K562 (cell line): ENCODE measurements around the gene SENP7. TPM values are rescaled to one million over a fixed set of nuclear protein-coding genes. Genes with fewer than 3 reads are reported as not detected.

Source experiments
- ATAC-seq: fragments of 200-7000 bp; cut with Tn5 transposase; 3 replicates; pipeline ENCODE4 v1.9.1; 2020; ENCODE audit warnings: moderate library complexity
- BruUV-seq: library from RNA; stranded (reverse); fragments of 400-500 nt; replicated peaks from 2 replicates; lab custom pipeline; 2021; lab: Mats Ljungman, UMichigan
- CTCF ChIA-PET: fragments of 300-600 bp; formaldehyde crosslinking; extraction: SDS; loops from one replicate; lab custom pipeline; 2021; ENCODE audit warnings: low intra/inter-chr PET ratio; lab: Yijun Ruan, JAX
- POLR2A ChIA-PET: fragments of 300-600, 350-650 bp; sonication (Branson Sonifier 250); formaldehyde crosslinking; extraction: SDS; loops from one replicate; lab custom pipeline; 2021; ENCODE audit warnings: antibody characterized with exemption, inconsistent platforms; lab: Yijun Ruan, JAX
- DNase-seq, 4 experiments: peaks; one replicate each; pipeline versions ENCODE4 v3.0.0 to v3.0.0-alpha.2; 2011 to 2018; ENCODE audit warnings: low spot score in 3 of 4, mixed read lengths in 3 of 4; ENCODE audit errors: extremely low read depth in 1 of 4
- FAIRE-seq: peaks from 2 replicates; lab custom pipeline; 2011; peaks lifted over from hg19 to GRCh38; lab: Jason Lieb, UNC
- H2AFZ ChIP-seq: 2 replicates; pipeline ENCODE4 v1.6.0; 2011; ENCODE audit warnings: low read depth, low read length, control low read depth, inconsistent platforms
- H3K27ac ChIP-seq: fragments of 200-600 bp; 3 replicates; pipeline ENCODE4 v1.8.0; 2011; ENCODE audit warnings: low read depth, mild to moderate bottlenecking, control low read depth, inconsistent platforms, low read length, moderate library complexity, mixed read lengths; ENCODE audit errors: extremely low read depth
- H3K27me3 ChIP-seq, 2 experiments: fragments of 300-600 bp in 1 of 2; 2 replicates in 1 of 2; 3 replicates in 1 of 2; pipeline versions ENCODE4 v1.6.0 to v1.8.0; 2011; ENCODE audit warnings: inconsistent platforms in 2 of 2, low read length in 2 of 2, mild to moderate bottlenecking in 1 of 2, mixed read lengths in 1 of 2, moderate library complexity in 1 of 2; ENCODE audit not compliant: control insufficient read depth in 2 of 2, insufficient read depth in 2 of 2
- H3K36me3 ChIP-seq: fragments of 300-600 bp; 3 replicates; pipeline ENCODE4 v1.8.0; 2011; ENCODE audit warnings: mild to moderate bottlenecking, low read length, inconsistent platforms; ENCODE audit not compliant: control insufficient read depth, insufficient read depth
- H3K4me1 ChIP-seq, 2 experiments: fragments of 200-600 bp in 1 of 2; replicated peaks in 1 of 2; 2 replicates in 1 of 2; 3 replicates in 1 of 2; pipeline versions ENCODE4 v1.5.1 to v1.8.0; 2011; ENCODE audit warnings: inconsistent platforms in 2 of 2, low read length in 2 of 2, mild to moderate bottlenecking in 1 of 2, mixed read lengths in 1 of 2, moderate library complexity in 1 of 2; ENCODE audit not compliant: control insufficient read depth in 2 of 2, insufficient read depth in 2 of 2
- H3K4me2 ChIP-seq: 2 replicates; pipeline ENCODE4 v1.6.1; 2011; ENCODE audit warnings: low read length, control low read depth, inconsistent platforms, mixed read lengths; ENCODE audit not compliant: insufficient read depth
- H3K4me3 ChIP-seq: fragments of 200-600 bp; sonication (generic), shearing (Covaris generic); 2 replicates; pipeline ENCODE4 v1.5.1; 2016; ENCODE audit warnings: control low read depth, inconsistent platforms
- H3K79me2 ChIP-seq: fragments of 200-600 bp; 3 replicates; pipeline ENCODE4 v1.8.0; 2011; ENCODE audit warnings: low read length, inconsistent platforms; ENCODE audit not compliant: control insufficient read depth, insufficient read depth
- H3K9ac ChIP-seq, 2 experiments: 2 replicates each; pipeline versions ENCODE4 v1.6.0 to v1.6.1; 2011; ENCODE audit warnings: low read depth in 2 of 2, low read length in 2 of 2, control low read depth in 1 of 2, inconsistent platforms in 1 of 2, mild to moderate bottlenecking in 1 of 2, mixed read lengths in 1 of 2; ENCODE audit not compliant: insufficient read depth in 1 of 2
- H3K9me1 ChIP-seq: one replicate; pipeline ENCODE4 v1.6.0; 2011; ENCODE audit warnings: inconsistent platforms, mild to moderate bottlenecking, low read length, moderate library complexity; ENCODE audit not compliant: control insufficient read depth, insufficient read depth
- H3K9me3 ChIP-seq: replicated peaks from 2 replicates; pipeline ENCODE4 v1.5.1; 2011; ENCODE audit warnings: low read depth, low read length, inconsistent platforms; ENCODE audit not compliant: control insufficient read depth, insufficient read depth
- H4K20me1 ChIP-seq: replicated peaks from 2 replicates; pipeline ENCODE4 v1.6.1; 2011; ENCODE audit warnings: low read length, inconsistent platforms, mixed read lengths; ENCODE audit not compliant: control insufficient read depth, insufficient read depth
- ASH1L ChIP-seq: fragments of 450-650 bp; IDR thresholded peaks from 2 replicates; pipeline ENCODE4 v1.6.1; 2018; ENCODE audit warnings: borderline replicate concordance, mild to moderate bottlenecking, low read depth; ENCODE audit not compliant: partially characterized antibody
- ATF2 ChIP-seq: sonication (generic); formaldehyde crosslinking; IDR thresholded peaks from 2 replicates; pipeline ENCODE4 v1.8.1; 2022; ENCODE audit warnings: missing genetic modification reagents
- COPS2 ChIP-seq: fragments of 450-650 bp; conservative IDR thresholded peaks from 2 replicates; pipeline ENCODE4 v1.6.1; 2016; ENCODE audit warnings: mild to moderate bottlenecking, moderate library complexity
- CTCF ChIP-seq, 3 experiments: IDR thresholded peaks in 2 of 3; conservative IDR thresholded peaks in 1 of 3; 2 replicates each; pipeline ENCODE4 v1.5.1; 2011 to 2012; ENCODE audit warnings: low read length in 3 of 3, mild to moderate bottlenecking in 3 of 3, control low read depth in 2 of 3, improper control_type of control experiment in 1 of 3, inconsistent platforms in 1 of 3, low read depth in 1 of 3, mixed read lengths in 1 of 3, moderate library complexity in 1 of 3; ENCODE audit not compliant: insufficient read depth in 2 of 3
- GTF2A2 ChIP-seq: IDR thresholded peaks from 2 replicates; pipeline ENCODE4 v1.6.1; 2016; ENCODE audit warnings: mild to moderate bottlenecking, missing genetic modification characterization, missing compliant biosample characterization
- HDAC1 ChIP-seq, 2 experiments: fragments of 450-650 bp; IDR thresholded peaks; 2 replicates each; pipeline ENCODE4 v1.6.1; 2016 to 2017; ENCODE audit warnings: inconsistent platforms in 1 of 2, mild to moderate bottlenecking in 1 of 2, moderate library complexity in 1 of 2
- MCM3 ChIP-seq: fragments of 450-650 bp; IDR thresholded peaks from 2 replicates; pipeline ENCODE4 v1.6.1; 2016
- PHTF2 ChIP-seq: fragments of 250-450 bp; sonication (Bioruptor Pico); IDR thresholded peaks from 2 replicates; pipeline ENCODE4 v1.5.0; 2021; ENCODE audit warnings: mild to moderate bottlenecking
- THAP12 ChIP-seq: fragments of 250-450 bp; sonication (Bioruptor Pico); IDR thresholded peaks from 2 replicates; pipeline ENCODE4 v1.9.0; 2021; ENCODE audit warnings: mild to moderate bottlenecking, inconsistent platforms
- ZNF121 ChIP-seq: sonication (generic); formaldehyde crosslinking; conservative IDR thresholded peaks from 2 replicates; pipeline ENCODE4 v1.8.0; 2022; ENCODE audit warnings: missing genetic modification reagents
- ZNF263 ChIP-seq: sonication (generic); formaldehyde crosslinking; IDR thresholded peaks from 2 replicates; pipeline ENCODE4 v1.8.0; 2022; ENCODE audit warnings: mild to moderate bottlenecking, missing genetic modification reagents, borderline replicate concordance
- ZNF274 ChIP-seq: IDR thresholded peaks from 2 replicates; pipeline ENCODE4 v1.6.1; 2011; ENCODE audit warnings: low read depth, mild to moderate bottlenecking, low read length, moderate library complexity, borderline replicate concordance
- WGBS: fragments of 100-300 bp; shearing (Covaris generic); methylation state at CpG from one replicate; pipeline ENCODE4 v1.1.6; 2016; ENCODE audit warnings: low coverage, mixed read lengths; ENCODE audit not compliant: insufficient coverage; ENCODE audit errors: missing lambda C conversion rate; 5-methylcytosine and 5-hydroxymethylcytosine counted together
- in situ Hi-C: fragments of 300-500 bp; cut with MboI; formaldehyde crosslinking; loops from 4 replicates; pipeline ENCODE4 v1.15.0; 2018; ENCODE audit warnings: inconsistent platforms, mixed read lengths
- intact Hi-C: fragments of 100-400 bp; cut with micrococcal nuclease; formaldehyde crosslinking; loops from 2 replicates; pipeline ENCODE4 v1.14.2; 2022
- polyA plus RNA-seq, 8 experiments: library from polyadenylated mRNA; depleted of rRNA in 4 of 8; stranded (reverse) in 5 of 8; unstranded in 3 of 8; fragments of >200 nt; fragmentation: Nextera tagmentation in 2 of 8; fragmentation: Illumina TruSeq in 1 of 8; extraction: Ambion mirVana in 2 of 8; extraction: Trizol in 1 of 8; gene quantifications; 2 replicates each; pipeline versions ENCODE4 v1.2.1 to v1.2.3, GENCODE V29; 2011 to 2014; ENCODE audit warnings: inconsistent platforms in 1 of 8, missing spikeins in 1 of 8
- total RNA-seq, 7 experiments: library from RNA; depleted of rRNA in 6 of 7; stranded (reverse); fragments of >200 nt in 6 of 7; fragmentation: Illumina TruSeq in 2 of 7; extraction: Trizol in 2 of 7; gene quantifications; 2 replicates each; pipeline versions ENCODE4 v1.2.1 to v1.2.3, GENCODE V29; 2011 to 2021; ENCODE audit warnings: low replicate concordance in 1 of 7
- TF ChIP-seq, protein P1 (sequence below): IDR thresholded peaks from 3 replicates; pipeline ENCODE4 v1.6.1; 2011; ENCODE audit warnings: borderline replicate concordance, mild to moderate bottlenecking; ENCODE audit not compliant: insufficient read length, insufficient read depth

SENP7 gene
- total and polyA plus RNA-seq, 9 of the 15 experiments (the other 6 are each of a cell fraction or from before 2014, with no cell fraction given): 4.1 to 21.9 (median 10.7) TPM

DNA sequence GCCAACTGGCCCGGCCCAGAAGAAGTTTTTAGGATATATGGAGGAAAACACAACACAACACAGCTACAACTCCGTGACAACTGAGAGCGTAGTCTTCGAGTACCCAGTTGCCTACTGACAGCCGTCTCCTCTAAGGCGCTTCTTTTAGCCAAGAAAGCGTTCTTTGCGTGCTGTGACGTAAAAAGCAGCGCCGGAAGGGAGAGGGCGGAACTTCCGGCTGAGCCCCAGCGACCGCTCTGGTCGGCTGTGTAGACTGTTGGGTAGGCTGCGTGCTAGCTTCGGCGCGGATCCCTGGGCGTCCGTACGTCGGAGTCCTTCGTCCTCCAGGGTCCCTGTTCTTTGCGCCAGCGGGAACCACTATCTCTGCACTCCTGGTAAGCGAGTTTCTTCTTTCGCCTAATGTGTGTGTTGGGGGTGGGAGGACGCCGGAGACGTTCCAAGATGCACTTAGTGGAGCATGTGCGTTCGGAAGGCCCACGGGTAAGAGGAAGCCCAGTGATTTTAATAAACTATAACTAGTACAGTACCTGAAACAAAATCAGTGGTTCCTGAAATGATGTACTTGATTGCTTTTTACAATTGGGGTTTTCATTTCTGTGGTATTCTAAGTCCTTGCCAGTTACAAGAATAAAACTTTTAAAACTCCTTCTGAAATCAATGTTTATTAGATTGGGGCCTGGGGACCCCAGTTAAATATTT, 48.8 kb upstream of the SENP7 start, which contains the start of gene TRMT10C (continued):
- TF ChIP-seq ZNF121 (peak; percentile 22; the same call in 1 of the 2 replicates), PHTF2 (no peak), HDAC1 (IDR thresholded peaks at IDR 0.05) (peak in 1 of 2 experiments; percentile 84; a peak in 2 of 4 replicates), ATF2 (CRISPR knock-in tag) (no peak), CTCF (IDR thresholded peaks at IDR 0.05 in 2 of 3, conservative IDR thresholded peaks at IDR 0.05 in 1 of 3; ENCODE audit: insufficient read depth in 2 of 3, low read depth in 1 of 3, low read length in 3 of 3) (no peak), ASH1L (no peak), GTF2A2 (tag) (no peak)
- TF ChIP-seq, all 486 proteins: peak for 94

DNA sequence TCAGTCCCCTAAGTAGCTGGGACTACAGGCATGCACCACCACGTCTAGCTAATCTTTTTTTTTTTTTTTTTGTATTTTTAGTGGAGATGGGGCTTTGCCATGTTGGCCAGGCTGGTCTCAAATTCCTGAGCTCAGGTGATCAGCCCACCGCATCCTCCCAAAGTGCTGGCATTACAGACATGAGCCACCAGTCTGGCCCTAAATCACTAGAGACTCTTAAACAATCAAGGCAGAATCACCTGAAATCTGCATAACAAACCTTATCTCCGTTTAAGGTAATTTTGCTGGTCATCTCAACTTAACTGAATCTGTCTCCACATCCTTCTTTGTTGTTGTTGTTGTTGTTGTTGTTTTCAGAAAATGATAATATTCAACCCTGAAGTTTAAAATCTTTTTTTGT, 43.1 kb upstream of the SENP7 start:
- Histone ChIP-seq H4K20me1 (no peaks in the 10 kb centered on the region), H3K27me3 (no peaks in the 10 kb centered on the region), H3K4me1 (peaks cover 0 to 9% of the 10 kb centered on the region in 2 experiments; a peak in 4 of 5 replicates), H3K36me3 (no peaks in the 10 kb centered on the region), H3K9ac (no peak overlapping the region), H3K9me1 (no peaks in the 10 kb centered on the region), H2AFZ (no peak overlapping the region), H3K79me2 (no peaks in the 10 kb centered on the region), H3K27ac (no peak overlapping the region), H3K4me3 (no peak overlapping the region), H3K4me2 (no peak overlapping the region), H3K9me3 (no peaks in the 10 kb centered on the region)
- intact Hi-C loops (no loop called here), in situ Hi-C loops (no loop called here)
- ATAC-seq (no peak), DNase-seq (no peak), FAIRE-seq (no peak)
- 56% methylated on average over 3 of the region's 3 CpGs for WGBS
- ChIA-PET CTCF (no interaction called here), POLR2A (no interaction called here)
- no TSS peak for BruUV-seq
- TF ChIP-seq MCM3 (no peak), THAP12 (CRISPR knock-in tag) (no peak), ZNF274 (no peak), COPS2 (no peak), ZNF263 (CRISPR knock-in tag) (no peak)
- TF ChIP-seq, protein P1, sequence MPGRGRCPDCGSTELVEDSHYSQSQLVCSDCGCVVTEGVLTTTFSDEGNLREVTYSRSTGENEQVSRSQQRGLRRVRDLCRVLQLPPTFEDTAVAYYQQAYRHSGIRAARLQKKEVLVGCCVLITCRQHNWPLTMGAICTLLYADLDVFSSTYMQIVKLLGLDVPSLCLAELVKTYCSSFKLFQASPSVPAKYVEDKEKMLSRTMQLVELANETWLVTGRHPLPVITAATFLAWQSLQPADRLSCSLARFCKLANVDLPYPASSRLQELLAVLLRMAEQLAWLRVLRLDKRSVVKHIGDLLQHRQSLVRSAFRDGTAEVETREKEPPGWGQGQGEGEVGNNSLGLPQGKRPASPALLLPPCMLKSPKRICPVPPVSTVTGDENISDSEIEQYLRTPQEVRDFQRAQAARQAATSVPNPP: no peak
